ENCODE data around the gene ACRBP. TPM values are rescaled to one million over a fixed set of nuclear protein-coding genes. Genes with fewer than 3 reads are reported as not detected.

Gene ACRBP
- total and polyA plus RNA-seq, 12 donors = 0.25 to 4.1 (median 0.43) TPM; not detected in 1

DNA sequence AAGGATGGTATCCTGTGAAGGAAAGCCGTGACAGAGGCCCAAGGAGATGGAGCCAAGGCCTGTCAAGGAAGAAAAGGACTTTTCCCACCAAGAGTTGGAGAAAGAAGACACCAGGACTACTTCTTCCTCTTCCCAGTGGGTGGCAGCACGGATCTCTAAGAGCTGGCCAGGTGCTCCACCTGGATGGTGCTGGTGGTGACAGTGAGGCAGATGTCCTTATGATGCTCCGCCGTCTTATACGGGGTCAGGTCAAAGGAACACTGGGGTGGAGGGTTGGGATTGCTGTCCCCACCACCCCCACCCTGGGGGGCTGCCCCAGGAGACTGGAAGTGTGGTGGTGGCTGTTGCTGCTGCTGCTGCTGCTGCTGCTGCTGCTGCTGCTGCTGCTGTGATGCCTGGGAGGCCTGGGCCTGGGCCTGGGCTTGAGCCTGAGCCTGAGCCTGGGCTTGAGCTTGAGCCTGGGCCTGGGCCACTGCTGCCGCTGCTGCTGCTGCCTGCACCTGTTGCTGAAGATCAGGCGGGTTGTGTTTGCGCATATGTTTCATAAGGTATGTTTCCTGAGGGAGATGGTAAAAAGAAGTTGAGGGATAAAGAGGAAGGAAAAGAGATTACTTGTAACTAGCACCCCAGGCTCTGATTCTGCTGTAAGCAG lies 20.5 kb upstream of the ACRBP start:
- no peak overlapping the region for H3K4me3 ChIP-seq
- H3K27me3 ChIP-seq = no peaks in the 10 kb centered on the region
- DNase-seq (no peak), ATAC-seq (no peak)
- intact Hi-C loops (cut with DNase I) = no loop called here
- TF ChIP-seq, protein P1, sequence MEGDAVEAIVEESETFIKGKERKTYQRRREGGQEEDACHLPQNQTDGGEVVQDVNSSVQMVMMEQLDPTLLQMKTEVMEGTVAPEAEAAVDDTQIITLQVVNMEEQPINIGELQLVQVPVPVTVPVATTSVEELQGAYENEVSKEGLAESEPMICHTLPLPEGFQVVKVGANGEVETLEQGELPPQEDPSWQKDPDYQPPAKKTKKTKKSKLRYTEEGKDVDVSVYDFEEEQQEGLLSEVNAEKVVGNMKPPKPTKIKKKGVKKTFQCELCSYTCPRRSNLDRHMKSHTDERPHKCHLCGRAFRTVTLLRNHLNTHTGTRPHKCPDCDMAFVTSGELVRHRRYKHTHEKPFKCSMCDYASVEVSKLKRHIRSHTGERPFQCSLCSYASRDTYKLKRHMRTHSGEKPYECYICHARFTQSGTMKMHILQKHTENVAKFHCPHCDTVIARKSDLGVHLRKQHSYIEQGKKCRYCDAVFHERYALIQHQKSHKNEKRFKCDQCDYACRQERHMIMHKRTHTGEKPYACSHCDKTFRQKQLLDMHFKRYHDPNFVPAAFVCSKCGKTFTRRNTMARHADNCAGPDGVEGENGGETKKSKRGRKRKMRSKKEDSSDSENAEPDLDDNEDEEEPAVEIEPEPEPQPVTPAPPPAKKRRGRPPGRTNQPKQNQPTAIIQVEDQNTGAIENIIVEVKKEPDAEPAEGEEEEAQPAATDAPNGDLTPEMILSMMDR (IDR thresholded peaks at IDR 0.05) = no peak
- no peak overlapping the region for H3K27ac ChIP-seq
- H3K9me3 ChIP-seq = no peaks in the 10 kb centered on the region
- peaks cover 4 to 70% (median 59%) of the 10 kb centered on the region in 9 donors for H3K36me3 ChIP-seq
- WGBS, 2 donors = 82 to 85% methylated on average over 8 of the region's 8 CpGs
- H3K4me1 ChIP-seq = peaks cover 0 to 10% (median 0%) of the 10 kb centered on the region in 9 donors

DNA sequence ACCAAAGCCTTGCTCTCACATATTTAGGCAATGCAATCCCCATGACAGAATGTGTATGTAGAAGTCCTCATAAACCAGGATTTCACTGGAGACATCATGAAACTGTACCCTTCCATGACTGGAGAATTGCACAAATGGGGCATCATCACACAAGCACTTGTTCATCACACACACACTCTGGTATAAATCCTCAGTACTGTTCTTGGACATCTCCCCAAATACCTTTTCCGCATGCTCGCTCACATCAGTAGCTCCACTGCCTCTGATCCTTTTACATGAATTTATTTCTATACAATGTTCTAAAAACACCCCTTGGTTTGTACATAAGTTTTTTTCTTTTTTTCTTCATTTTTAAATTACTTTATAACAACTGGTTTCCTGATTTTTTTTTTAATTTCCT lies 19.0 kb upstream of the ACRBP start:
- TF ChIP-seq, protein P1 (IDR thresholded peaks at IDR 0.05) = no peak
- H3K27ac ChIP-seq = no peak overlapping the region
- DNase-seq (no peak), ATAC-seq (no peak)
- no peaks in the 10 kb centered on the region for H3K27me3 ChIP-seq
- 97 to 100% methylated on average over 2 of the region's 2 CpGs for WGBS, 2 donors
- no peak overlapping the region for H3K4me3 ChIP-seq
- H3K9me3 ChIP-seq = no peaks in the 10 kb centered on the region
- peaks cover 0 to 23% (median 12%) of the 10 kb centered on the region in 9 donors for H3K4me1 ChIP-seq
- peaks cover 4 to 55% (median 46%) of the 10 kb centered on the region in 9 donors for H3K36me3 ChIP-seq
- intact Hi-C loops (cut with DNase I) = no loop called here

DNA sequence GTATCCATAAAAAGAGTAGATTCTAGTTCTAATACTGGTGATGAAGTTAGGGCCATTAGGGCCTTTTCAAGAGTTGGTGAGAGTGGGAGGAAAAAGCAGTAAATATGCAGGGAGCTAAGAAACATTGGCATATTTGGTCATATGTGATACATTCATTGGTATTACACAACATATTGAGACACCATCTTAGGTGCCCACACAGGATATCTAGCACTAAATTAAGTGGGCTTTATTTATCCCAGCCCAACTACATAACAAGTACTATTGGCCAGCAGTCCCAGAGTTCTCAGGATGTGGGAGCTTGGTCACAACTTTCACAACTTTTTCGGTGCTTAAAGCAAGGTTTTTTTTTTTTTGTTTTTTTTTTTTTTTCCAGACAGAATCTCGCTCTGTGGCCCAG lies 17.7 kb upstream of the ACRBP start:
- DNase-seq = no peak
- WGBS, 2 donors = 80 to 94% methylated on average over 2 of the region's 2 CpGs
- Histone ChIP-seq H3K27me3 (no peaks in the 10 kb centered on the region), H3K9me3 (no peaks in the 10 kb centered on the region), H3K27ac (no peak overlapping the region), H3K4me3 (no peak overlapping the region), H3K36me3 (peaks cover 0 to 43% (median 33%) of the 10 kb centered on the region in 9 donors), H3K4me1 (peaks cover 0 to 31% (median 15%) of the 10 kb centered on the region in 9 donors)
- TF ChIP-seq, protein P1 (IDR thresholded peaks at IDR 0.05) = no peak
- intact Hi-C loops (cut with DNase I) = loop anchor here in 7 of 10 donors (5.0 kb wide), 3 partner anchors 48 to 58 kb away; partner anchors contain the start of genes COPS7A (in 3 of the 7) and CHD4 (in 1 of the 7)
- ATAC-seq = no peak

DNA sequence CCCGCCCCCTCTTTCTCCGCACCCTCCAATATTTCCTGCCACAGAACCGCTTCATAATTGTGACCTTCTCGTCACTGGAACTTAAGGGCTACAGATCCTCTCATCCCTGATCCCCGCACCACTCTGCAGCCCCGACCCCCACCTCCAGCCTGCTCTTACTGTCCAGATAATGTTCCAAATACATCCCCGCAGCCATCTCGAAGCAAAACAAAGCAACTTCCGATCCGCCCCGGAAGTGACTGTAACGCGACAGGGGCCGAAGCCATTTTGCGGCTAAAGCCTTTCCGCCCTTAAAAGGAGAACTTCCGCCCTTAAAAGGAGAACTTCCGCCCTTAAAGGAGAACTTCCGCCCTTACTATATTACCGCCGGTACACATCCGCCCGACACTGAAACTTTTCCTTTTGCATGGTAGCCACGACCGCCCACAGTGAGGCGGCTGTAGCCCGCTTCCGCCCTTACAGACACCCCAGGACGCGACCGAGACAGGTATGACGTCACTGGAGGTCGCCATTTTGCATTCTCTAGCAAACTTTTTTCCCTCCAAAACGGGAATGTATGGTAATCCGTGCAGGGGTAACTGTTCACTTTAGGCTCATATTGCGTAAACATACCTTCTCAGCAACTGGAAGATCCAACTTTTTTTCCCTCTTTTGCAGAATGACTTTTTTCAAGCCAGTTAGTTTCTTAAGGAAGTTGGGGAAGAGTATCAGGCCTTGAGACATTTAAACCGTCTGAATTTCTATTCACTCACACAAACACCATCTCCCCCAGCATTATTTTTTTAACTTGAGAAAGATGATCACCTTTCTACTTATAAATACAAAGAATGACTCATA lies 15.9 kb upstream of the ACRBP start, which contains the start of gene ING4:
Gene ING4 (minus strand): TSS at position 214 of the 837 bp plus-strand sequence. CDS start 18 bp downstream, at position 196.
- WGBS, 2 donors = 3% methylated on average over 37 of the region's 37 CpGs
- Histone ChIP-seq H3K27me3 (no peaks in the 10 kb centered on the region), H3K27ac (peak within 1 kb of the TSS; percentile 5 to 88 (median 78)), H3K9me3 (no peaks in the 10 kb centered on the region), H3K36me3 (peaks cover 0 to 43% (median 15%) of the 10 kb centered on the region in 9 donors), H3K4me3 (peak within 1 kb of the TSS; percentile 62 to 92 (median 82)), H3K4me1 (peaks cover 0 to 32% (median 15%) of the 10 kb centered on the region in 9 donors)
- ATAC-seq (peak; percentile 99 to 100 (median 100)), DNase-seq (peak; percentile 94 to 99)
- TF ChIP-seq, protein P1 (IDR thresholded peaks at IDR 0.05) = no peak
- intact Hi-C loops (cut with DNase I) = loop anchor here in 7 of 10 donors (1.0 to 5.0 kb wide), 6 partner anchors 26 to 60 kb away; partner anchors contain the start of genes ZNF384 (in 6 of the 7), COPS7A (in 3 of the 7) and CHD4 (in 1 of the 7)

Data from heart right ventricle (tissue), 16 donors.